ENCODE results near the gene SLC23A3.

GRCh38 chr2:219210196-219210885 lies 40.5 kb upstream of the SLC23A3 start:
- TF ChIP-seq CTCF (IDR thresholded peaks at IDR 0.05; ENCODE audit: insufficient read depth, low read length, poor library complexity, severe bottlenecking) (no peak), EZH2phosphoT487 (conservative IDR thresholded peaks at IDR 0.05; ENCODE audit: low read length) (no peak)

Data from SU-DHL-6 (cell line).